Ishikawa (cell line): ENCODE results near the gene SLK.

Experiments used
- CEBPB ChIP-seq: IDR thresholded peaks from 2 replicates; pipeline ENCODE4 v1.6.1; 2012
- EGR1 ChIP-seq: IDR thresholded peaks from 2 replicates; pipeline ENCODE4 v1.6.1; 2012
- NFIC ChIP-seq: IDR thresholded peaks from 2 replicates; pipeline ENCODE4 v1.6.1; 2012
- RAD21 ChIP-seq: IDR thresholded peaks from 2 replicates; pipeline ENCODE4 v1.6.1; 2012; ENCODE audit warnings: low read depth
- TAF1 ChIP-seq: IDR thresholded peaks from 2 replicates; pipeline ENCODE4 v1.6.1; 2012; ENCODE audit warnings: low read depth, mild to moderate bottlenecking
- TEAD4 ChIP-seq: IDR thresholded peaks from 2 replicates; pipeline ENCODE4 v1.6.1; 2012
- ZBTB7A ChIP-seq: IDR thresholded peaks from 2 replicates; pipeline ENCODE4 v1.6.1; 2012; ENCODE audit warnings: low read depth
- TF ChIP-seq, protein P1 (sequence below): IDR thresholded peaks from 2 replicates; pipeline ENCODE4 v1.6.1; 2012
- TF ChIP-seq, protein P2 (sequence below): IDR thresholded peaks from 2 replicates; pipeline ENCODE4 v1.6.1; 2012; ENCODE audit warnings: low read depth, mild to moderate bottlenecking
- TF ChIP-seq, protein P3 (sequence below): IDR thresholded peaks from 2 replicates; pipeline ENCODE4 v1.6.1; 2012

DNA sequence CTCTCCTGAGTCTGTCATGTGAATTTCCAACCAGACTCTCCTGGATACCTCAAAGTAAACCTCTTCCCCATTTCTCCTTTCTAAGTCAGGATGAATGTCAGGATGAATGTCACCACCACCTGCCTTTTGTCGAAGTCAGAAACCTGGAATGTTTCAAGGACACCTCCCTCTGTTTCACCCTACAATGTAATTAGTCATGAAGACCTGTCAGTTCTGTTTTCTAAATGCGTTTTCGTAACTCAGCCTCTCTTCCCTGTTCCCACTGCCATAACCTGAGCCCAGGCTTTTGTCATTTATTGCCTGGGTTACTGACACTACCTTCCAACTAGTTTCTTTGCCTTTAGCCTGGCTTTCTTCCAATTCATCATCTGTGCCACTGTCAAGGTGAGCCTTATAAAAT, 43.4 kb upstream of the SLK start:
- TF ChIP-seq, protein P1, sequence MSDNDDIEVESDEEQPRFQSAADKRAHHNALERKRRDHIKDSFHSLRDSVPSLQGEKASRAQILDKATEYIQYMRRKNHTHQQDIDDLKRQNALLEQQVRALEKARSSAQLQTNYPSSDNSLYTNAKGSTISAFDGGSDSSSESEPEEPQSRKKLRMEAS = no peak
- TF ChIP-seq CEBPB (no peak), TEAD4 (no peak), RAD21 (no peak), ZBTB7A (no peak), TAF1 (no peak), EGR1 (no peak), NFIC (no peak)
- TF ChIP-seq, protein P2, sequence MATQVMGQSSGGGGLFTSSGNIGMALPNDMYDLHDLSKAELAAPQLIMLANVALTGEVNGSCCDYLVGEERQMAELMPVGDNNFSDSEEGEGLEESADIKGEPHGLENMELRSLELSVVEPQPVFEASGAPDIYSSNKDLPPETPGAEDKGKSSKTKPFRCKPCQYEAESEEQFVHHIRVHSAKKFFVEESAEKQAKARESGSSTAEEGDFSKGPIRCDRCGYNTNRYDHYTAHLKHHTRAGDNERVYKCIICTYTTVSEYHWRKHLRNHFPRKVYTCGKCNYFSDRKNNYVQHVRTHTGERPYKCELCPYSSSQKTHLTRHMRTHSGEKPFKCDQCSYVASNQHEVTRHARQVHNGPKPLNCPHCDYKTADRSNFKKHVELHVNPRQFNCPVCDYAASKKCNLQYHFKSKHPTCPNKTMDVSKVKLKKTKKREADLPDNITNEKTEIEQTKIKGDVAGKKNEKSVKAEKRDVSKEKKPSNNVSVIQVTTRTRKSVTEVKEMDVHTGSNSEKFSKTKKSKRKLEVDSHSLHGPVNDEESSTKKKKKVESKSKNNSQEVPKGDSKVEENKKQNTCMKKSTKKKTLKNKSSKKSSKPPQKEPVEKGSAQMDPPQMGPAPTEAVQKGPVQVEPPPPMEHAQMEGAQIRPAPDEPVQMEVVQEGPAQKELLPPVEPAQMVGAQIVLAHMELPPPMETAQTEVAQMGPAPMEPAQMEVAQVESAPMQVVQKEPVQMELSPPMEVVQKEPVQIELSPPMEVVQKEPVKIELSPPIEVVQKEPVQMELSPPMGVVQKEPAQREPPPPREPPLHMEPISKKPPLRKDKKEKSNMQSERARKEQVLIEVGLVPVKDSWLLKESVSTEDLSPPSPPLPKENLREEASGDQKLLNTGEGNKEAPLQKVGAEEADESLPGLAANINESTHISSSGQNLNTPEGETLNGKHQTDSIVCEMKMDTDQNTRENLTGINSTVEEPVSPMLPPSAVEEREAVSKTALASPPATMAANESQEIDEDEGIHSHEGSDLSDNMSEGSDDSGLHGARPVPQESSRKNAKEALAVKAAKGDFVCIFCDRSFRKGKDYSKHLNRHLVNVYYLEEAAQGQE = no peak
- TF ChIP-seq, protein P3, sequence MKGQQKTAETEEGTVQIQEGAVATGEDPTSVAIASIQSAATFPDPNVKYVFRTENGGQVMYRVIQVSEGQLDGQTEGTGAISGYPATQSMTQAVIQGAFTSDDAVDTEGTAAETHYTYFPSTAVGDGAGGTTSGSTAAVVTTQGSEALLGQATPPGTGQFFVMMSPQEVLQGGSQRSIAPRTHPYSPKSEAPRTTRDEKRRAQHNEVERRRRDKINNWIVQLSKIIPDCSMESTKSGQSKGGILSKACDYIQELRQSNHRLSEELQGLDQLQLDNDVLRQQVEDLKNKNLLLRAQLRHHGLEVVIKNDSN = no peak
